Muscle of leg (tissue), 11 donors: ENCODE data around the gene MEIOB. TPM values are rescaled to one million over a fixed set of nuclear protein-coding genes. Genes with fewer than 3 reads are reported as not detected.

Experiments
- DNase-seq: peaks from one replicate; pipeline ENCODE4 v3.0.0; 2013
- H3K27ac ChIP-seq: one replicate; pipeline ENCODE4 v1.5.1; 2013; ENCODE audit warnings: mild to moderate bottlenecking, low read length, control low read depth
- H3K27me3 ChIP-seq: one replicate; pipeline ENCODE4 v1.6.1; 2013; ENCODE audit warnings: low read length; ENCODE audit not compliant: control insufficient read depth, insufficient read depth
- H3K36me3 ChIP-seq: one replicate; pipeline ENCODE4 v1.6.1; 2013; ENCODE audit warnings: low read length; ENCODE audit not compliant: control insufficient read depth, insufficient read depth
- H3K4me1 ChIP-seq: one replicate; pipeline ENCODE4 v1.6.1; 2013; ENCODE audit warnings: low read length; ENCODE audit not compliant: control insufficient read depth, insufficient read depth
- H3K4me3 ChIP-seq: one replicate; pipeline ENCODE4 v1.5.1; 2013; ENCODE audit warnings: low read length, control low read depth
- H3K9me3 ChIP-seq: replicated peaks from 2 replicates; pipeline ENCODE4 v1.6.1; 2013; ENCODE audit warnings: low read depth, low read length; ENCODE audit not compliant: control insufficient read depth
- WGBS: methylation state at CpG from one replicate; pipeline ENCODE4 v1.1.5; 2013; ENCODE audit warnings: missing lambda C conversion rate; ENCODE audit not compliant: insufficient coverage; 5-methylcytosine and 5-hydroxymethylcytosine counted together
- polyA plus RNA-seq, 8 donors: library from polyadenylated mRNA; unstranded; fragments of 120-200 nt; gene quantifications; one replicate each; pipeline versions ENCODE4 v1.2.1 to v1.2.3, GENCODE V29; 2013; ENCODE audit warnings: inconsistent platforms in 1 of 8, low replicate concordance in 1 of 8; ENCODE audit not compliant: insufficient read length in 8 of 8, insufficient read depth in 1 of 8
- total RNA-seq: library from RNA; stranded (reverse); fragments of 120-200 nt; gene quantifications from one replicate; pipeline ENCODE4 v1.2.4, GENCODE V29; 2013

MEIOB gene
- total and polyA plus RNA-seq, 9 donors, result 0.22 to 0.87 (median 0.55) TPM; not detected in 2

GRCh38 chr16:1794221-1794871, 77.6 kb downstream of the MEIOB start:
- peaks cover 12% of the 10 kb centered on the region for H3K4me1 ChIP-seq
- WGBS, result 47% methylated on average over 12 of the region's 18 CpGs
- H3K4me3 ChIP-seq, result no peak overlapping the region
- no peak for DNase-seq
- peaks cover 24% of the 10 kb centered on the region for H3K36me3 ChIP-seq
- no peaks in the 10 kb centered on the region for H3K27me3 ChIP-seq
- no peak overlapping the region for H3K27ac ChIP-seq
- H3K9me3 ChIP-seq, result peaks cover 12% of the 10 kb centered on the region

- no peak within 1 kb of the TSS for H3K4me3 ChIP-seq
- WGBS, result 45% methylated on average over 28 of the region's 28 CpGs
- peaks cover 12% of the 10 kb centered on the region for H3K4me1 ChIP-seq
- H3K36me3 ChIP-seq, result peaks cover 30% of the 10 kb centered on the region
- no peak for DNase-seq
- H3K9me3 ChIP-seq, result peaks cover 7% of the 10 kb centered on the region
- no peak within 1 kb of the TSS for H3K27ac ChIP-seq
- no peaks in the 10 kb centered on the region for H3K27me3 ChIP-seq
Observed at GRCh38 chr16:1793578-1794220, 78.3 kb downstream of the MEIOB start, which contains the start of gene IGFALS. TSS of gene IGFALS (minus strand) at chr16:1793705. CDS start at chr16:1793652, 53 bp downstream.

GRCh38 chr16:1792836-1793577, 79.0 kb downstream of the MEIOB start:
- H3K4me1 ChIP-seq, result peaks cover 12% of the 10 kb centered on the region
- WGBS, result 86% methylated on average over 23 of the region's 33 CpGs
- peaks cover 37% of the 10 kb centered on the region for H3K36me3 ChIP-seq
- DNase-seq, result no peak
- no peaks in the 10 kb centered on the region for H3K27me3 ChIP-seq
- H3K4me3 ChIP-seq, result no peak overlapping the region
- H3K9me3 ChIP-seq, result peaks cover 2% of the 10 kb centered on the region
- no peak overlapping the region for H3K27ac ChIP-seq

GRCh38 chr16:1791943-1792812, 79.8 kb downstream of the MEIOB start:
- Histone ChIP-seq H3K27me3 (no peaks in the 10 kb centered on the region), H3K36me3 (peaks cover 44% of the 10 kb centered on the region), H3K4me3 (no peak overlapping the region), H3K27ac (no peak overlapping the region), H3K9me3 (no peaks in the 10 kb centered on the region), H3K4me1 (peaks cover 12% of the 10 kb centered on the region)
- DNase-seq, result no peak
- 77% methylated on average over 59 of the region's 59 CpGs for WGBS

GRCh38 chr16:1791256-1791942, 80.6 kb downstream of the MEIOB start:
- Histone ChIP-seq H3K27me3 (no peaks in the 10 kb centered on the region), H3K27ac (no peak overlapping the region), H3K36me3 (peaks cover 52% of the 10 kb centered on the region), H3K4me1 (peaks cover 12% of the 10 kb centered on the region), H3K4me3 (no peak overlapping the region), H3K9me3 (no peaks in the 10 kb centered on the region)
- 91% methylated on average over 53 of the region's 53 CpGs for WGBS
- DNase-seq, result no peak

GRCh38 chr16:1790611-1791255, 81.2 kb downstream of the MEIOB start:
- WGBS, result 93% methylated on average over 38 of the region's 44 CpGs
- H3K36me3 ChIP-seq, result peaks cover 58% of the 10 kb centered on the region
- H3K27me3 ChIP-seq, result no peaks in the 10 kb centered on the region
- peaks cover 12% of the 10 kb centered on the region for H3K4me1 ChIP-seq
- H3K4me3 ChIP-seq, result no peak overlapping the region
- no peaks in the 10 kb centered on the region for H3K9me3 ChIP-seq
- DNase-seq, result no peak
- H3K27ac ChIP-seq, result no peak overlapping the region

- Histone ChIP-seq H3K4me3 (no peak overlapping the region), H3K9me3 (no peaks in the 10 kb centered on the region), H3K27me3 (no peaks in the 10 kb centered on the region), H3K36me3 (peaks cover 63% of the 10 kb centered on the region), H3K4me1 (peaks cover 12% of the 10 kb centered on the region), H3K27ac (no peak overlapping the region)
- DNase-seq, result no peak
- 84% methylated on average over 13 of the region's 15 CpGs for WGBS
Observed at GRCh38 chr16:1790261-1790610, 81.7 kb downstream of the MEIOB start.

GRCh38 chr16:1789643-1790045, 82.3 kb downstream of the MEIOB start:
- no peak for DNase-seq
- peaks cover 66% of the 10 kb centered on the region for H3K36me3 ChIP-seq
- no peaks in the 10 kb centered on the region for H3K27me3 ChIP-seq

GRCh38 chr16:1788708-1789100, 83.3 kb downstream of the MEIOB start:
- WGBS, result 45% methylated on average over 19 of the region's 19 CpGs
- no peaks in the 10 kb centered on the region for H3K9me3 ChIP-seq
- peaks cover 66% of the 10 kb centered on the region for H3K36me3 ChIP-seq
- no peak overlapping the region for H3K4me3 ChIP-seq
- no peaks in the 10 kb centered on the region for H3K27me3 ChIP-seq
- H3K27ac ChIP-seq, result no peak overlapping the region
- peak; percentile 16 for DNase-seq
- peaks cover 10% of the 10 kb centered on the region for H3K4me1 ChIP-seq

More at GRCh38 chr16:1789643-1790045, 82.3 kb downstream of the MEIOB start:
- 93% methylated on average over 7 of the region's 25 CpGs for WGBS
- no peaks in the 10 kb centered on the region for H3K9me3 ChIP-seq
- H3K27ac ChIP-seq, result no peak overlapping the region
- peaks cover 10% of the 10 kb centered on the region for H3K4me1 ChIP-seq
- no peak overlapping the region for H3K4me3 ChIP-seq
